Measurements from ENCODE around the gene CHST2. TPM values are rescaled to one million over a fixed set of nuclear protein-coding genes. Genes with fewer than 3 reads are reported as not detected.
A peak's percentile ranks its signal among the peaks of the same experiment; 100 is the strongest.
"Not testable (repeated sequence)": the region's sequence is repeated elsewhere in the genome, so short reads cannot be mapped to it uniquely, and the experiment has no call there.

Gene CHST2
- total RNA-seq: 1 to 10 TPM; 5.3 to 5.6 TPM

DNA sequence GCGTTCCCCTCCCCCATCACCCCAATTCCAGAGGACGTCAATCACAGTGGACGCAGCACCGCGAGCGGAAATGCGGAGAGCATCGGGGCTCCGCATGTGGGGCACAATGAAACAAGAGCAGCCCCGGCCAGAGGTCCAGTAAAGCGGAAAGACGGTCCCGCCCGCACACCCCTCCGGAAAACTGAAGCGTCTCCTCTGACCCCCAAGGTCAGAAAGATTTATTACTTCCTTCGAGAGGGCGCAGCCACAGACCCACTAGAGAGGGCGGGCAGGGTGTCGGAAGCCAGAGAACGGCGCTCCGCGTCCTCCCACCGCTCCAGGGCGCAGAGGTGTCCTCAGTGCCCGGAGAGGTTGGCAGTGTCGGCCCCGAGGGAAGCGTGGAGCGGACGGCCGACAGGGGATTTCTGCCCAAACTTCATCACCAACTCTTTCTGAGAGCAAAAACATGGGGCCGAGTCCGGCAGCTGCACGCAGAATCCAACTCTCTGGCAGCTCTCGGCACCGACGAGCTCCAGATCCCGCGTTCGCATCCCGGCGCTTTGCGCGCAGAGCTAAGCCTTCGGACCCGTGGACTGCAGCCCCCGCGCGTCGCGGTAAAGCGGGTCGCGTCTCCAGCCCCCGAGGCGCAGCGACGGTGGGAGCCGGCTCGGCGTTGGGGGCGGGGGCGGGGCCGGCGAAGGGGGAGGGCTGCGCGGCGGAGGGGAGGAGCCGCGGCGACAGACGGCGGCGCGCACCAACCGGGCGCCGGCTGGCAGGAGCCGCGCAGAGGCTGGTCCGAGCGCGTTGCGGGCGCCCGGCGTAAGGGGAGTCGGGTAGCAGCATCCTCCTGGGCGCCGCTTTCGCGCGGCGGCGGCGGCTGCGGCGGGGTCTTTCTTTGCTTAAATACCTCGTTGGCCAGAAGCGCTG, at the start of gene CHST2:
Gene CHST2 (plus strand): TSS at position 763 of the 906 bp plus-strand sequence. CDS start 1,046 bp downstream, outside the sequence.
- ATAC-seq (replicated peaks in 1 of 2) (peak; percentile 87 to 89), DNase-seq (peak; percentile 80 to 83)
- peaks cover 6% of the 10 kb centered on the region for H3K27me3 Mint-ChIP-seq (ENCODE audit: low read depth)
- H3K36me3 Mint-ChIP-seq (ENCODE audit: insufficient read depth in 2 of 2): no peaks in the 10 kb centered on the region
- peaks cover 32% of the 10 kb centered on the region for H3K4me1 Mint-ChIP-seq (ENCODE audit: low read depth)
- peak within 1 kb of the TSS; percentile 79 for H3K27ac Mint-ChIP-seq
- no peaks in the 10 kb centered on the region for H3K9me3 Mint-ChIP-seq
- peak within 1 kb of the TSS; percentile 93 to 95 for H3K4me3 Mint-ChIP-seq

GRCh38 chr3:143070977-143071551, 48.5 kb upstream of the CHST2 start:
- no peak for DNase-seq
- H3K9me3 Mint-ChIP-seq: no peaks in the 10 kb centered on the region
- no peak overlapping the region for H3K4me3 Mint-ChIP-seq
- no peaks in the 10 kb centered on the region for H3K4me1 Mint-ChIP-seq (ENCODE audit: low read depth)
- H3K27me3 Mint-ChIP-seq (ENCODE audit: low read depth): no peaks in the 10 kb centered on the region
- H3K36me3 Mint-ChIP-seq (ENCODE audit: insufficient read depth in 2 of 2): no peaks in the 10 kb centered on the region
- no peak overlapping the region for H3K27ac Mint-ChIP-seq
- peak in 1 of 2 donors; percentile 10 for ATAC-seq (replicated peaks in 1 of 2)

- no peaks in the 10 kb centered on the region for H3K4me1 Mint-ChIP-seq (ENCODE audit: low read depth)
- H3K27ac Mint-ChIP-seq: no peak overlapping the region
- H3K4me3 Mint-ChIP-seq: no peak overlapping the region
- H3K36me3 Mint-ChIP-seq (ENCODE audit: insufficient read depth in 2 of 2): no peaks in the 10 kb centered on the region
- H3K27me3 Mint-ChIP-seq (ENCODE audit: low read depth): no peaks in the 10 kb centered on the region
- no peaks in the 10 kb centered on the region for H3K9me3 Mint-ChIP-seq
- ATAC-seq (replicated peaks in 1 of 2) (no peak), DNase-seq (no peak)
Observed at GRCh38 chr3:143071776-143072175, 47.8 kb upstream of the CHST2 start.

DNA sequence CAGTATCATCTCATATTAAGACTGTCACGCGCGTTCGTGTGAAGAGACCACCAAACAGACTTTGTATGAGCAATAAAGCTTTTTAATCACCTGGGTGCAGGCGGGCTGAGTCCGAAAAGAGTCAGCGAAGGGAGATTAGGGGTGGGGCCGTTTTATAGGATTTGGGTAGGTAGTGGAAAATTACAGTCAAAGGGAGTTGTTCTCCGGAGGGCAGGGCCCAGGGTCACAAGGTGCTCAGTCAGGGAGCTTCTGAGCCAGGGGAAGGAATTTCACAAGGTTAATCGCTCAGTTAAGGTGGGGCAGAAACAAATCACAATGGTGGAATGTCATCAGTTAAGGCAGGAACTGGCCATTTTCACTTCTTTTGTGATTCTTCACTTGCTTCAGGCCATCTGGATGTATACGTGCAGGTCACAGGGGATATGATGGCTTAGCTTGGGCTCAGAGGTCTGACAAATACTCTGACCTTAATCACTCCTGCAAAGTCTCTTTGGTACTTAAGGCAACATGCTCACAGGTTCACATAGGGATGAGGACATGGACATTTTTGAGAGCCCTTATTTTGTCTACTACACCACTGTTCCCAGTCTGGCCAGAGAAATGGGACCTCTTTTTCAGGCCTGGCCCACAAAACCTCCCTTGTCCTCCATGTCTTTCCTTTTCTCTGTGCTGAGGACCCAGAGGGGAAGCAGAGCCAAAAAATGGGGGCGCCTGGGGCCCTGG, 47.1 kb upstream of the CHST2 start:
- H3K27me3 Mint-ChIP-seq (ENCODE audit: low read depth); H3K4me3 Mint-ChIP-seq; ATAC-seq (replicated peaks in 1 of 2); H3K36me3 Mint-ChIP-seq (ENCODE audit: insufficient read depth in 2 of 2); H3K9me3 Mint-ChIP-seq; H3K4me1 Mint-ChIP-seq (ENCODE audit: low read depth); DNase-seq: not testable (repeated sequence)
- H3K27ac Mint-ChIP-seq: peak overlapping the region; percentile 1

DNA sequence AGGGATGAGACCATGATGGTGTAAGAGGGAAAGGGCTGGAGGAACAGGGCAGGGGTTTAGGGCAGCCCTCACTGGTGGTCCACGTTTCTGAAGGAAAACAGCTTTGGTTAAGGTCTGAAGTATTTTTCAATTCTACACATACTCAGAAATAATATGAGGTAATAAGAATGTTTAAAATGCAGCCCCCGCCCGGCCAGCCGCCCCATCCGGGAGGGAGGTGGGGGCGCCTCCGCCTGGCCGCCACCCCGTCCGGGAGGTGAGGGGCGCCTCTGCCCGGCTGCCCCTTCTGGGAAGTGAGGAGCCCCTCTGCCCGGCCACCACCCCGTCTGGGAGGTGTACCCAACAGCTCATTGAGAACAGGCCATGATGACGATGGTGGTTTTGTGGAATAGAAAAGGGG, 46.0 kb upstream of the CHST2 start:
- H3K27me3 Mint-ChIP-seq (ENCODE audit: low read depth); H3K9me3 Mint-ChIP-seq; H3K4me3 Mint-ChIP-seq; H3K36me3 Mint-ChIP-seq (ENCODE audit: insufficient read depth in 2 of 2); H3K27ac Mint-ChIP-seq; DNase-seq; H3K4me1 Mint-ChIP-seq (ENCODE audit: low read depth); ATAC-seq (replicated peaks in 1 of 2): not testable (repeated sequence)

DNA sequence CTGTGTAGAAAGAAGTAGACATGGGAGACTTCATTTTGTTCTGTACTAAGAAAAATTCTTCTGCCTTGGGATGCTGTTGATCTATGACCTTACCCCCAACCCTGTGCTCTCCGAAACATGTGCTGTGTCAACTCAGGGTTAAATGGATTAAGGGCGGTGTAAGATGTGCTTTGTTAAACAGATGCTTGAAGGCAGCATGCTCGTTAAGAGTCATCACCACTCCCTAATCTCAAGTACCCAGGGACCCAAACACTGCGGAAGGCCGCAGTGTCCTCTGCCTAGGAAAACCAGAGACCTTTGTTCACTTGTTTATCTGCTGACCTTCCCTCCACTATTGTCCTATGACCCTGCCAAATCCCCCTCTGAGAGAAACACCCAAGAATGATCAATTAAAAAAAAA, 45.6 kb upstream of the CHST2 start:
- not testable (repeated sequence) for H3K9me3 Mint-ChIP-seq; H3K4me3 Mint-ChIP-seq; H3K4me1 Mint-ChIP-seq (ENCODE audit: low read depth); ATAC-seq (replicated peaks in 1 of 2); DNase-seq; H3K27me3 Mint-ChIP-seq (ENCODE audit: low read depth); H3K36me3 Mint-ChIP-seq (ENCODE audit: insufficient read depth in 2 of 2); H3K27ac Mint-ChIP-seq

DNA sequence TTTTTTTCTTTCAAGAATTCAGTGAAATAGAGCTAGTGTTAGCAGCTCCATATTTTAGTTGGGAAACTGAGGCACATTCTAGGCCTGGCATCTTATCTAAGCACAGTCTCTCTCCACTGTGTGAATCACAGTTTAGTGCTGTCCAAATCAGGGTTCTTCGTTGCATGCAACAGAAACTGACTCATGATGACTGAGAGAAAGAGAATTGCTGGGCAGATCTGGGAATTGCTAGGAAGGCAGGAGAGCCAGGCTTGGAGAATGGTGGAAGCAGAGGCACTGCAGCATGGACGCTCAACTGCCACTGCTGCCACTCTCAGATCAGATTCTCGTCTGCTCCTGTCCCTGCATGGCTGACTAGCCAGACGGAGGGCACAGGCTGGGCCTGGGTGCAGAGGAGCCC, 40.7 kb upstream of the CHST2 start:
- H3K4me3 Mint-ChIP-seq: no peak overlapping the region
- H3K4me1 Mint-ChIP-seq (ENCODE audit: low read depth): peaks cover 34% of the 10 kb centered on the region
- H3K9me3 Mint-ChIP-seq: no peaks in the 10 kb centered on the region
- H3K27me3 Mint-ChIP-seq (ENCODE audit: low read depth): no peaks in the 10 kb centered on the region
- H3K36me3 Mint-ChIP-seq (ENCODE audit: insufficient read depth in 2 of 2): no peaks in the 10 kb centered on the region
- DNase-seq (no peak), ATAC-seq (replicated peaks in 1 of 2) (no peak)
- H3K27ac Mint-ChIP-seq: no peak overlapping the region

GRCh38 chr3:143080196-143080595, 39.4 kb upstream of the CHST2 start:
- Mint-ChIP-seq H3K4me1 (ENCODE audit: low read depth) (peaks cover 42% of the 10 kb centered on the region), H3K27me3 (ENCODE audit: low read depth) (no peaks in the 10 kb centered on the region), H3K4me3 (no peak overlapping the region), H3K27ac (no peak overlapping the region), H3K9me3 (no peaks in the 10 kb centered on the region), H3K36me3 (ENCODE audit: insufficient read depth in 2 of 2) (peaks cover 0 to 2% of the 10 kb centered on the region in 2 donors)
- DNase-seq (no peak), ATAC-seq (replicated peaks in 1 of 2) (no peak)

DNA sequence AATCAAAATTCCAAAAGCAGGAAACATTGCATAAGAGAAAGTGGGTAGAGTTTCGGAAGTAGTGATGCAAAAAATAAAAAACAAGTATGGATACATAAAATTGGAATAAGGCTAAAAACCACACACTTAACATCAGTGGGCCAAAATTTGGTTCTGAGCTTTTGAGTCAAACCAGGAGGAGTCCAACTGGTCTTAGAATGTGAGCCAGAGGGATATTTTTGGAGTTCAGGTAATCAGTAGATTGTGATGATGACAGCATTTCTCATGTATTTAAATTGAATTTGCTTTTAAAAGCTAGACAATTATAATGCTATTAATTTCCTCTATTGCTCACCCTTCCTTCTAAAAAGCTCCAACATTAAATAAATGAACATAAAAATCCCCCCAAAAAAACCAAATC, 38.2 kb upstream of the CHST2 start:
- ATAC-seq (replicated peaks in 1 of 2): no peak
- DNase-seq: no peak
- H3K9me3 Mint-ChIP-seq: no peaks in the 10 kb centered on the region
- H3K27me3 Mint-ChIP-seq (ENCODE audit: low read depth): no peaks in the 10 kb centered on the region
- H3K4me3 Mint-ChIP-seq: peak overlapping the region; percentile 55 to 75
- H3K36me3 Mint-ChIP-seq (ENCODE audit: insufficient read depth in 2 of 2): peaks cover 0 to 2% of the 10 kb centered on the region in 2 donors
- peak overlapping the region; percentile 29 for H3K27ac Mint-ChIP-seq
- H3K4me1 Mint-ChIP-seq (ENCODE audit: low read depth): peaks cover 43% of the 10 kb centered on the region

DNA sequence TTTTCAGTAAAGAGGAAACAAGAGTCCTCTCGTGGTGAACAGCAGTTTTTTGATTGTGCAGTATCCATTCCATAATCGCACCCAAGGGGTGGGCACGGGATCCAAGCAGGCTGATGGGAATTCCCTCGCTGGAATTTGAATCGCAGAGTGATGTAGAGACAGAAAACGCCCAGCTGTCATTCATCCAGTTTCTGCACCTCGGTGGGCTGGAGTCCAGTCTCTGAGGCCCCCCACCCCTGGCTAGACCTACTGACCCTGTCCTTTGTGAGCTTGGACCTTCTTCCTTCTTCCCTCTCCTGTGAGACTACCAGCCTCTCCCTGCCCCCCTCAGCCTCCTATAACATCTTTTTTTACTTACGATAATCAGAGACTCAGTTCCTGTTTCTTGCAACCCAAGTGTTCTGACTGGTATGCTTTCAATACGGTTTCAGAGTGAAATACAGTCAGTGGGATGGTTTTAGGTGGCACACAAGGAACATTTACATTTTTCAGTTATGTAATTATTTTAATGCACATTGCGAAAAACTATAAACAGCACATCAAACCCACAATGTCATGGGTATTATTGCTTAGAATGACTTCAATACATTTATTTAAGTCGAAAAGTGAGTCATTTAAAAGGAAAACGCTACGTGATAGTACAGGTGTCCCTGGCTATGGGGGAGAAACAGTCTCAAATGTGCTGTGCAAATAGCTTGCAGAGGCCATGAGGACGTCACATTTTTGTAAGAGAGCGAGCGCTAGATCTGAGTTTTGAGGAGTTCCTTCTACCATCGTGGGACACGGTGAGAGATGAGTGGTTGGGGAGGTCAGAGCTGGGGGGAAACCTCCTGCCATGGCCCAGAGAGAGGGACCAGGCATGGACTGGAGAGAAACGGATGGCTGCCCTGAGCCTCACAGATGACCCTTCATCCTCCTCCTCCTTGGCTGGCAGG, 37.5 kb upstream of the CHST2 start:
- DNase-seq (peak; percentile 27 to 45), ATAC-seq (replicated peaks in 1 of 2) (peak; percentile 87 to 89)
- Mint-ChIP-seq H3K27ac (peak overlapping the region; percentile 35), H3K4me1 (ENCODE audit: low read depth) (peaks cover 43% of the 10 kb centered on the region), H3K9me3 (no peaks in the 10 kb centered on the region), H3K27me3 (ENCODE audit: low read depth) (no peaks in the 10 kb centered on the region), H3K4me3 (peak overlapping the region; percentile 55 to 75), H3K36me3 (ENCODE audit: insufficient read depth in 2 of 2) (peaks cover 0 to 2% of the 10 kb centered on the region in 2 donors)

- no peaks in the 10 kb centered on the region for H3K9me3 Mint-ChIP-seq
- peak overlapping the region in 1 of 2 donors; percentile 30 for H3K4me3 Mint-ChIP-seq
- no peak for DNase-seq
- H3K4me1 Mint-ChIP-seq (ENCODE audit: low read depth): peaks cover 36% of the 10 kb centered on the region
- no peaks in the 10 kb centered on the region for H3K27me3 Mint-ChIP-seq (ENCODE audit: low read depth)
- ATAC-seq (replicated peaks in 1 of 2): no peak
- H3K36me3 Mint-ChIP-seq (ENCODE audit: insufficient read depth in 2 of 2): peaks cover 0 to 2% of the 10 kb centered on the region in 2 donors
- no peak overlapping the region for H3K27ac Mint-ChIP-seq
Observed at GRCh38 chr3:143083781-143084180, 35.8 kb upstream of the CHST2 start.
